GM12892 (cell line): Measurements from ENCODE around the gene AQP12A.

ENCODE experiments used
- POLR2A ChIP-seq: IDR thresholded peaks from 2 replicates; pipeline ENCODE4 v1.6.1; 2011; ENCODE audit warnings: low read depth, low read length, control low read depth
- POLR2AphosphoS5 ChIP-seq: IDR thresholded peaks from 2 replicates; pipeline ENCODE4 v1.6.1; 2011; ENCODE audit warnings: low read depth, low read length, control low read depth
- TAF1 ChIP-seq: IDR thresholded peaks from 2 replicates; pipeline ENCODE4 v1.6.1; 2011; ENCODE audit warnings: low read depth, mild to moderate bottlenecking, control low read depth, low read length, borderline replicate concordance

- TF ChIP-seq POLR2AphosphoS5 (no peak), POLR2A (no peak), TAF1 (no peak)
These were observed 29.3 kb downstream of the AQP12A start for GRCh38 chr2:240720686-240721595.
